Measurements from ENCODE around the gene SUOX.
"Not testable (repeated sequence)": the region's sequence is repeated elsewhere in the genome, so short reads cannot be mapped to it uniquely, and the experiment has no call there.

The SUOX gene

DNA sequence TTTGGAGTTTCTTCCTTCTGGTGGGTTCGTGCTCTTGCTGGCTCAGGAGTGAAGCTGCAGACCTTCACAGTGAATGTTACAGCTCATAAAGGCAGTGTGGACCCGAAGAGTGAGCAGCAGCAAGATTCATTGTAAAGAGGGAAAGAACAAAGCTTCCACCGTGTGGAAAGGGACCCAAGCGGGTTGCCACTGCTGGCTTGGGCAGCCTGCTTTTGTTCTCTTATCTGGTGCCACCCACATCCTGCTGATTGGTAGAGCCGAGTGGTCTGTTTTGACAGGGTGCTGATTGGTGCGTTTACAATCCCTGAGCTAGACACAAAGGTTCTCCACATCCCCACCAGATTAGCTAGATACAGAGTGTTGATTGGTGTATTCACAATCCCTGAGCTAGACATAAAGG, 2.4 kb downstream of the SUOX start:
- WGBS (ENCODE audit: extremely low coverage, insufficient coverage, insufficient read length) = no CpG with 5 or more reads among the region's 6 CpGs
- not testable (repeated sequence) for H3K4me3 ChIP-seq (ENCODE audit: low read depth, low read length); H3K27ac ChIP-seq (ENCODE audit: low read depth, low read length); H3K79me2 ChIP-seq (ENCODE audit: control insufficient read depth, insufficient read depth, low read length, poor library complexity); H2AK5ac ChIP-seq (ENCODE audit: low read length); H3K79me1 ChIP-seq (ENCODE audit: low read length); H3K4me2 ChIP-seq (ENCODE audit: low read length); H3K4ac ChIP-seq (ENCODE audit: low read depth, low read length); H2BK5ac ChIP-seq (ENCODE audit: low read depth, low read length, poor library complexity); H2BK12ac ChIP-seq (ENCODE audit: low read length); DNase-seq; H3K27me3 ChIP-seq (ENCODE audit: insufficient read depth, low read length); H3K9ac ChIP-seq (ENCODE audit: low read length); H3K9me3 ChIP-seq (ENCODE audit: insufficient read depth, low read depth, low read length); H2BK120ac ChIP-seq (ENCODE audit: insufficient read depth, low read length, poor library complexity); H2AFZ ChIP-seq (ENCODE audit: insufficient read depth, low read length, poor library complexity); H4K12ac ChIP-seq (ENCODE audit: low read depth, low read length); H3K23ac ChIP-seq (ENCODE audit: low read length); H4K8ac ChIP-seq (ENCODE audit: low read depth, low read length); H3K18ac ChIP-seq (ENCODE audit: low read length); H4K91ac ChIP-seq (ENCODE audit: low read depth, low read length); H3K4me1 ChIP-seq (ENCODE audit: control insufficient read depth in 1 of 2, insufficient read depth in 2 of 2, low read length in 2 of 2); H3K14ac ChIP-seq (ENCODE audit: low read length)
- H3K36me3 ChIP-seq (ENCODE audit: control insufficient read depth in 1 of 2, insufficient read depth in 2 of 2, low read length in 2 of 2) = peaks cover 18 to 19% of the 10 kb centered on the region in 2 experiments

DNA sequence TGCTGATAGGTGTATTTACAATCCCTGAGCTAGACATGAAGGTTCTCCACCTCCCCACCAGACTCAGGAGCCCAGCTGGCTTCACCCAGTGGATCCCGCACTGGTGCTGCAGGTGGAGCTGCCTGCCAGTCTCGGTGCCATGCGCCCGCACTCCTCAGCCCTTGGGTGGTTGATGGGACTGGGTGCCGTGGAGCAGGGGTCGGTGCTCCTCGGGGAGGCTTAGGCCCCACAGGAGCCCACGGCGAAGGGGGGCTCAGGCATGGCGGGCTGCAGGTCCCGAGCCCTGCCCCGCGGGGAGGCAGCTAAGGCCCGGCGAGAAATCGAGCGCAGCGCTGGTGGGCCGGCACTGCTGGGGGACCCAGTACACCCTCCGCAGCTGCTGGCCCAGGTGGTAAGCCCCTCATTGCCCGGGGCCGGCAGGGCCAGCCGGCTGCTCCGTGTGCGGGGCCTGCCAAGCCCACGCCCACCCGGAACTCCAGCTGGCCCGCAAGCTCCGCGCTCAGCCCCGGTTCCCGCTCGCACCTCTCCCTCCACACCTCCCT, 3.0 kb downstream of the SUOX start:
- H3K79me2 ChIP-seq (ENCODE audit: control insufficient read depth, insufficient read depth, low read length, poor library complexity); H4K12ac ChIP-seq (ENCODE audit: low read depth, low read length); H3K18ac ChIP-seq (ENCODE audit: low read length); H3K9ac ChIP-seq (ENCODE audit: low read length); H3K4me2 ChIP-seq (ENCODE audit: low read length); H3K4me3 ChIP-seq (ENCODE audit: low read depth, low read length); DNase-seq; H3K4me1 ChIP-seq (ENCODE audit: control insufficient read depth in 1 of 2, insufficient read depth in 2 of 2, low read length in 2 of 2); H2AK5ac ChIP-seq (ENCODE audit: low read length); H3K14ac ChIP-seq (ENCODE audit: low read length); H3K4ac ChIP-seq (ENCODE audit: low read depth, low read length); H4K8ac ChIP-seq (ENCODE audit: low read depth, low read length); H2BK5ac ChIP-seq (ENCODE audit: low read depth, low read length, poor library complexity); H3K79me1 ChIP-seq (ENCODE audit: low read length); H4K91ac ChIP-seq (ENCODE audit: low read depth, low read length); H2AFZ ChIP-seq (ENCODE audit: insufficient read depth, low read length, poor library complexity); H2BK12ac ChIP-seq (ENCODE audit: low read length); H3K9me3 ChIP-seq (ENCODE audit: insufficient read depth, low read depth, low read length); H3K27ac ChIP-seq (ENCODE audit: low read depth, low read length); H3K23ac ChIP-seq (ENCODE audit: low read length); H2BK120ac ChIP-seq (ENCODE audit: insufficient read depth, low read length, poor library complexity); H3K27me3 ChIP-seq (ENCODE audit: insufficient read depth, low read length): not testable (repeated sequence)
- WGBS (ENCODE audit: extremely low coverage, insufficient coverage, insufficient read length) = no CpG with 5 or more reads among the region's 33 CpGs
- H3K36me3 ChIP-seq (ENCODE audit: control insufficient read depth in 1 of 2, insufficient read depth in 2 of 2, low read length in 2 of 2) = peaks cover 22 to 23% of the 10 kb centered on the region in 2 experiments

DNA sequence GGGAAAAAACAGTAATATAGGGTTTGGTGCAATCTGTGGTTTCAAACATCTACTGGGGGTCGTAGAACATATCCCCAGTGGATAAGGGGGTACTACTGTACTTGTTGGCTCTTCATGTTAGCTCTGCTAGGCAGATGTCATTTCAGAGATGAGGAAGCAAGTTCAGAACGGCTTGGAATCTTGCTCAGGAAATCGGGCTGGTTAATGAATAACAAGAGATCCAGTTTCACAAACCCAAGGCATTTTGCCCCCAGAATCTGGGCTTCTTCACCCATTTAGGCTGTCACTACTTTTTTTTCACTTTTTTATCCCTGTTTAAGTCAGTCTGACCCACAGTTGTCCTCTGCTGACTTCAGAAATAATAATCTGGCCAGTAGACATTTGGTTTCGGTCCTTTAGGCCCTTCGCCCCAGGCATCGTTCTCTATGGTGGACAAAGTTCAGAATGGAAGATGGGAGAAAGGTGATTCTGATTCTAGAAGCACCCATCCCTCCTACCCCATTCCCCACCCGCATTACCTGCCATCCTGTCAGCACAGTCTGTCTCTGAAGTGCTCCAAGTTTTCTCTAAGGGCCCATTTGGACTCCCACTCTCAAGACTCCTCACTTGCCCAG, 4.5 kb downstream of the SUOX start:
- WGBS (ENCODE audit: extremely low coverage, insufficient coverage, insufficient read length) = no CpG with 5 or more reads among the region's 7 CpGs
- no peak overlapping the region for H3K27ac ChIP-seq (ENCODE audit: low read depth, low read length)
- no peaks in the 10 kb centered on the region for H3K27me3 ChIP-seq (ENCODE audit: insufficient read depth, low read length)
- H4K91ac ChIP-seq (ENCODE audit: low read depth, low read length) = no peak overlapping the region
- H3K4me2 ChIP-seq (ENCODE audit: low read length) = no peak overlapping the region
- H2AFZ ChIP-seq (ENCODE audit: insufficient read depth, low read length, poor library complexity) = no peak overlapping the region
- H3K79me2 ChIP-seq (ENCODE audit: control insufficient read depth, insufficient read depth, low read length, poor library complexity) = peaks cover 4% of the 10 kb centered on the region
- H3K14ac ChIP-seq (ENCODE audit: low read length) = no peak overlapping the region
- H3K18ac ChIP-seq (ENCODE audit: low read length) = no peak overlapping the region
- H2BK5ac ChIP-seq (ENCODE audit: low read depth, low read length, poor library complexity) = no peak overlapping the region
- H3K9ac ChIP-seq (ENCODE audit: low read length) = no peak overlapping the region
- no peak overlapping the region for H4K8ac ChIP-seq (ENCODE audit: low read depth, low read length)
- H4K12ac ChIP-seq (ENCODE audit: low read depth, low read length) = no peak overlapping the region
- peaks cover 3 to 7% of the 10 kb centered on the region in 2 experiments for H3K4me1 ChIP-seq (ENCODE audit: control insufficient read depth in 1 of 2, insufficient read depth in 2 of 2, low read length in 2 of 2)
- peak in 1 of 2 donors; percentile 57 for DNase-seq
- H3K23ac ChIP-seq (ENCODE audit: low read length) = no peak overlapping the region
- H3K36me3 ChIP-seq (ENCODE audit: control insufficient read depth in 1 of 2, insufficient read depth in 2 of 2, low read length in 2 of 2) = peaks cover 21 to 22% of the 10 kb centered on the region in 2 experiments
- H2BK120ac ChIP-seq (ENCODE audit: insufficient read depth, low read length, poor library complexity) = no peak overlapping the region
- peaks cover 4% of the 10 kb centered on the region for H3K79me1 ChIP-seq (ENCODE audit: low read length)
- no peak overlapping the region for H3K4me3 ChIP-seq (ENCODE audit: low read depth, low read length)
- no peak overlapping the region for H2AK5ac ChIP-seq (ENCODE audit: low read length)
- no peak overlapping the region for H2BK12ac ChIP-seq (ENCODE audit: low read length)
- no peaks in the 10 kb centered on the region for H3K9me3 ChIP-seq (ENCODE audit: insufficient read depth, low read depth, low read length)
- no peak overlapping the region for H3K4ac ChIP-seq (ENCODE audit: low read depth, low read length)

DNA sequence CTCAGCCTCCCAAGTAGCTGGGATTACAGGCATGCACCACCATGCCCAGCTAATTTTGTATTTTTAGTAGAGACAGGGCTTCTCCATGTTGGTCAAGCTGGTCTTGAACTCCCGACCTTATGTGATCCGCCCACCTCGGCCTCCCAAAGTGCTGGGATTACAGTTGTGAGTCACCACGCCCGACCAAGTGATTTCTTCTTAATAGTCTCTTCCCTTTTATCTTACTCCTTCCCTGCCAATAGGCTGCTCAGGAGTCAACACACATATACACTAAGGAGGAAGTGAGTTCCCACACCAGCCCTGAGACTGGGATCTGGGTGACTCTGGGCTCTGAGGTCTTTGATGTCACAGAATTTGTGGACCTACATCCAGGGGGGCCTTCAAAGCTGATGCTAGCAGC, 6.3 kb downstream of the SUOX start:
- not testable (repeated sequence) for H2BK5ac ChIP-seq (ENCODE audit: low read depth, low read length, poor library complexity); H3K4me3 ChIP-seq (ENCODE audit: low read depth, low read length)
- no CpG with 5 or more reads among the region's 5 CpGs for WGBS (ENCODE audit: extremely low coverage, insufficient coverage, insufficient read length)

More for the DNA sequence above, 6.3 kb downstream of the SUOX start:
- H2BK12ac ChIP-seq (ENCODE audit: low read length); H3K18ac ChIP-seq (ENCODE audit: low read length); H3K79me2 ChIP-seq (ENCODE audit: control insufficient read depth, insufficient read depth, low read length, poor library complexity); H2AFZ ChIP-seq (ENCODE audit: insufficient read depth, low read length, poor library complexity); DNase-seq; H3K9ac ChIP-seq (ENCODE audit: low read length); H2AK5ac ChIP-seq (ENCODE audit: low read length); H4K91ac ChIP-seq (ENCODE audit: low read depth, low read length); H3K27me3 ChIP-seq (ENCODE audit: insufficient read depth, low read length); H3K9me3 ChIP-seq (ENCODE audit: insufficient read depth, low read depth, low read length); H3K27ac ChIP-seq (ENCODE audit: low read depth, low read length); H3K4me2 ChIP-seq (ENCODE audit: low read length); H2BK120ac ChIP-seq (ENCODE audit: insufficient read depth, low read length, poor library complexity); H4K8ac ChIP-seq (ENCODE audit: low read depth, low read length); H3K4ac ChIP-seq (ENCODE audit: low read depth, low read length); H3K14ac ChIP-seq (ENCODE audit: low read length); H3K23ac ChIP-seq (ENCODE audit: low read length); H4K12ac ChIP-seq (ENCODE audit: low read depth, low read length); H3K4me1 ChIP-seq (ENCODE audit: control insufficient read depth in 1 of 2, insufficient read depth in 2 of 2, low read length in 2 of 2): not testable (repeated sequence)
- Histone ChIP-seq H3K79me1 (ENCODE audit: low read length) (peaks cover 11% of the 10 kb centered on the region), H3K36me3 (ENCODE audit: control insufficient read depth in 1 of 2, insufficient read depth in 2 of 2, low read length in 2 of 2) (peaks cover 21 to 22% of the 10 kb centered on the region in 2 experiments)
